Activated CD8-positive, alpha-beta memory T cell treated with anti-CD3 and anti-CD28 coated beads, Interleukin-2, amount 50 U/mL, for 1 hour (primary cell): Measurements from ENCODE around the gene AFF3.
"Not testable (repeated sequence)": the region's sequence is repeated elsewhere in the genome, so short reads cannot be mapped to it uniquely, and the experiment has no call there.

ENCODE experiments used
- DNase-seq: peaks from one replicate; pipeline ENCODE4 v3.0.0-alpha.2; 2020; ENCODE audit errors: extremely low read depth

Gene AFF3

GRCh38 chr2:99554871-99555270 lies 587.5 kb downstream of the AFF3 start:
- DNase-seq: no peak

GRCh38 chr2:99554238-99554637 lies 588.2 kb downstream of the AFF3 start:
- DNase-seq: no peak

- no peak for DNase-seq
These were observed 589.9 kb downstream of the AFF3 start for GRCh38 chr2:99552529-99552928.

- DNase-seq: no peak
These were observed 592.0 kb downstream of the AFF3 start for GRCh38 chr2:99550368-99550767.

GRCh38 chr2:99545604-99546003 lies 596.8 kb downstream of the AFF3 start:
- no peak for DNase-seq

GRCh38 chr2:99545066-99545465 lies 597.3 kb downstream of the AFF3 start:
- no peak for DNase-seq

- no peak for DNase-seq
These were observed 597.8 kb downstream of the AFF3 start for GRCh38 chr2:99544608-99545007.

- no peak for DNase-seq
These were observed 599.1 kb downstream of the AFF3 start for GRCh38 chr2:99543247-99543646.

GRCh38 chr2:99537910-99538485 lies 604.4 kb downstream of the AFF3 start:
- no peak for DNase-seq

- DNase-seq: no peak
These were observed 618.3 kb downstream of the AFF3 start for GRCh38 chr2:99524056-99524455.

GRCh38 chr2:99522157-99522556 lies 620.2 kb downstream of the AFF3 start:
- DNase-seq: no peak

GRCh38 chr2:99520813-99521212 lies 621.6 kb downstream of the AFF3 start:
- no peak for DNase-seq

GRCh38 chr2:99520195-99520594 lies 622.2 kb downstream of the AFF3 start:
- DNase-seq: no peak

GRCh38 chr2:99514357-99514756 lies 628.0 kb downstream of the AFF3 start:
- no peak for DNase-seq

GRCh38 chr2:99512181-99512591 lies 630.2 kb downstream of the AFF3 start:
- DNase-seq: no peak

GRCh38 chr2:99509387-99509786 lies 633.0 kb downstream of the AFF3 start:
- no peak for DNase-seq

- no peak for DNase-seq
These were observed 634.2 kb downstream of the AFF3 start for GRCh38 chr2:99507937-99508818.

GRCh38 chr2:99504844-99505584 lies 637.4 kb downstream of the AFF3 start:
- DNase-seq: no peak

GRCh38 chr2:99503662-99504416 lies 638.6 kb downstream of the AFF3 start:
- DNase-seq: not testable (repeated sequence)

GRCh38 chr2:99496021-99496420 lies 646.4 kb downstream of the AFF3 start:
- no peak for DNase-seq
